ENCODE data around the gene ZSCAN31. TPM values are rescaled to one million over a fixed set of nuclear protein-coding genes. Genes with fewer than 3 reads are reported as not detected.
A peak's percentile ranks its signal among the peaks of the same experiment; 100 is the strongest.

ZSCAN31 gene
- total and polyA plus RNA-seq, 9 of the 15 experiments (the other 6 are each of a cell fraction or from before 2014, with no cell fraction given), result 3.9 to 12.1 (median 7.0) TPM

DNA sequence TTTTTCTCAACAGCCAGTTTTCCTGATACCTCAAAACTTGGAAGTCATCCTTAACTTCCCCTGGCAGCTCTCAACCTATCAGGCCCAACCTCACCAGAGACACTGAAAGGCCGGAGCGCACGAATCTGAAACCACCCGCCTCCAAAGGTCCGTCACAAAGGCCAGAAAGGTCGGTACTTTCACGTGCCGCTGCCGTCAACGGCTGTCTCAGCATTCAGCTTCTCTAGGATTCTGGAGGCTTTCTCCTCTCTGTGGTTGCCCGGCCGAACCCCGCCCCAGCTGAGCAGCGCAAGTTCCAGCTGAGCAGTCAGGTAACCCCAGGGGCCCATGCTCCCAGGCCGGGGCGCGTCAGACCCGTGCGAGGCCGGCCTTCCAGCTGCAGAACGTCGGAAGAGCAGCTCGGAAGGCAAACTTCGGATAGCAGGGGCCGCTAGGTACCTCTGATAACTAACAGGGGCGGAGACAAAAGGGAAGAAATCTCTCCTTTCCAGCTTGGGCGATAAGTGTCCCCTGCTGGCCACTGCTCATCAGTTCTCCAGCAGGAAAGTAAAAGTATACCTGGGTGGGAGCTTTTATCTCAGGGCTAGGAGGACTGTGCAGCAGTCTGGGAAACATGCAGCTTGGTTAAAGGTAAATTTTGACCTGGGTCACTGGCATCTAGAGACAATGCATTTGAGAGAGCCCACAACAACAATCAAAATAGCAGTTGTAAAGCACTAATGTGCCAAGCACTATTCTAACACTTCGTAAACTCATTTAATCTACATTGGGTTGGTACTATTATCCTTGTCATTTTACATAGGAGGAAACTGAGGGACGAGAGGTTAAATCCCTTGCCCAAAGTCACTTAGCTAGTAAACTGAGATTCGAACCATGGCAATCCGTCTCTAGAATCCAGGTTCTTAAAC, 47.5 kb upstream of the ZSCAN31 start (continued):
- TF ChIP-seq POLR2AphosphoS5 (IDR thresholded peaks at IDR 0.05; ENCODE audit: control insufficient read depth, insufficient read depth, low read depth, low read length) (peak; percentile 44), ZNF253 (CRISPR knock-in tag; conservative IDR thresholded peaks at IDR 0.05) (no peak), TEAD2 (tag; IDR thresholded peaks at IDR 0.05) (no peak), TAL1 (IDR thresholded peaks at IDR 0.05) (peak; percentile 37; the same call in 1 of the 2 replicates), ZNF23 (CRISPR knock-in tag; IDR thresholded peaks at IDR 0.05) (no peak), KHSRP (IDR thresholded peaks at IDR 0.05) (no peak), BCOR (IDR thresholded peaks at IDR 0.05) (no peak), SOX6 (IDR thresholded peaks at IDR 0.05) (peak; percentile 80), ZNF239 (CRISPR knock-in tag; IDR thresholded peaks at IDR 0.05) (no peak), ETV1 (tag; conservative IDR thresholded peaks at IDR 0.05; ENCODE audit: low read depth) (no peak), HCFC1 (IDR thresholded peaks at IDR 0.05; ENCODE audit: low read depth, low read length) (peak; percentile 38; the same call in 1 of the 2 replicates), NFXL1 (CRISPR knock-in tag; IDR thresholded peaks at IDR 0.05) (no peak), HDAC2 (IDR thresholded peaks at IDR 0.05) (no peak), NR0B1 (IDR thresholded peaks at IDR 0.05; ENCODE audit: partially characterized antibody) (no peak), ARNT (IDR thresholded peaks at IDR 0.05) (no peak), POLR2A (conservative IDR thresholded peaks at IDR 0.05) (peak; percentile 35; the same call in 1 of the 2 replicates), MCM3 (IDR thresholded peaks at IDR 0.05) (no peak), JUN (IDR thresholded peaks at IDR 0.05; ENCODE audit: borderline replicate concordance, low read depth, low read length) (peak; percentile 13; the same call in 1 of the 2 replicates), JUN (CRISPR knock-in tag; IDR thresholded peaks at IDR 0.05; ENCODE audit: borderline replicate concordance) (no peak), ZFP1 (CRISPR knock-in tag; IDR thresholded peaks at IDR 0.05) (no peak), RUNX1 (IDR thresholded peaks at IDR 0.05; ENCODE audit: low read depth) (no peak)
- TF ChIP-seq, protein P1, sequence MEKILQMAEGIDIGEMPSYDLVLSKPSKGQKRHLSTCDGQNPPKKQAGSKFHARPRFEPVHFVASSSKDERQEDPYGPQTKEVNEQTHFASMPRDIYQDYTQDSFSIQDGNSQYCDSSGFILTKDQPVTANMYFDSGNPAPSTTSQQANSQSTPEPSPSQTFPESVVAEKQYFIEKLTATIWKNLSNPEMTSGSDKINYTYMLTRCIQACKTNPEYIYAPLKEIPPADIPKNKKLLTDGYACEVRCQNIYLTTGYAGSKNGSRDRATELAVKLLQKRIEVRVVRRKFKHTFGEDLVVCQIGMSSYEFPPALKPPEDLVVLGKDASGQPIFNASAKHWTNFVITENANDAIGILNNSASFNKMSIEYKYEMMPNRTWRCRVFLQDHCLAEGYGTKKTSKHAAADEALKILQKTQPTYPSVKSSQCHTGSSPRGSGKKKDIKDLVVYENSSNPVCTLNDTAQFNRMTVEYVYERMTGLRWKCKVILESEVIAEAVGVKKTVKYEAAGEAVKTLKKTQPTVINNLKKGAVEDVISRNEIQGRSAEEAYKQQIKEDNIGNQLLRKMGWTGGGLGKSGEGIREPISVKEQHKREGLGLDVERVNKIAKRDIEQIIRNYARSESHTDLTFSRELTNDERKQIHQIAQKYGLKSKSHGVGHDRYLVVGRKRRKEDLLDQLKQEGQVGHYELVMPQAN (IDR thresholded peaks at IDR 0.05; ENCODE audit: borderline replicate concordance), result no peak; the same call in 1 of the 2 replicates
- TF ChIP-seq, protein P2, sequence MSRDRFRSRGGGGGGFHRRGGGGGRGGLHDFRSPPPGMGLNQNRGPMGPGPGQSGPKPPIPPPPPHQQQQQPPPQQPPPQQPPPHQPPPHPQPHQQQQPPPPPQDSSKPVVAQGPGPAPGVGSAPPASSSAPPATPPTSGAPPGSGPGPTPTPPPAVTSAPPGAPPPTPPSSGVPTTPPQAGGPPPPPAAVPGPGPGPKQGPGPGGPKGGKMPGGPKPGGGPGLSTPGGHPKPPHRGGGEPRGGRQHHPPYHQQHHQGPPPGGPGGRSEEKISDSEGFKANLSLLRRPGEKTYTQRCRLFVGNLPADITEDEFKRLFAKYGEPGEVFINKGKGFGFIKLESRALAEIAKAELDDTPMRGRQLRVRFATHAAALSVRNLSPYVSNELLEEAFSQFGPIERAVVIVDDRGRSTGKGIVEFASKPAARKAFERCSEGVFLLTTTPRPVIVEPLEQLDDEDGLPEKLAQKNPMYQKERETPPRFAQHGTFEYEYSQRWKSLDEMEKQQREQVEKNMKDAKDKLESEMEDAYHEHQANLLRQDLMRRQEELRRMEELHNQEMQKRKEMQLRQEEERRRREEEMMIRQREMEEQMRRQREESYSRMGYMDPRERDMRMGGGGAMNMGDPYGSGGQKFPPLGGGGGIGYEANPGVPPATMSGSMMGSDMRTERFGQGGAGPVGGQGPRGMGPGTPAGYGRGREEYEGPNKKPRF (IDR thresholded peaks at IDR 0.05; ENCODE audit: low read depth, low read length), result no peak
- TF ChIP-seq, protein P3, sequence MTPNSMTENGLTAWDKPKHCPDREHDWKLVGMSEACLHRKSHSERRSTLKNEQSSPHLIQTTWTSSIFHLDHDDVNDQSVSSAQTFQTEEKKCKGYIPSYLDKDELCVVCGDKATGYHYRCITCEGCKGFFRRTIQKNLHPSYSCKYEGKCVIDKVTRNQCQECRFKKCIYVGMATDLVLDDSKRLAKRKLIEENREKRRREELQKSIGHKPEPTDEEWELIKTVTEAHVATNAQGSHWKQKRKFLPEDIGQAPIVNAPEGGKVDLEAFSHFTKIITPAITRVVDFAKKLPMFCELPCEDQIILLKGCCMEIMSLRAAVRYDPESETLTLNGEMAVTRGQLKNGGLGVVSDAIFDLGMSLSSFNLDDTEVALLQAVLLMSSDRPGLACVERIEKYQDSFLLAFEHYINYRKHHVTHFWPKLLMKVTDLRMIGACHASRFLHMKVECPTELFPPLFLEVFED (CRISPR knock-in tag; conservative IDR thresholded peaks at IDR 0.05), result no peak

Measured in K562 (cell line).